Measurements from ENCODE around the gene APOL6.

Gene APOL6, protein sequence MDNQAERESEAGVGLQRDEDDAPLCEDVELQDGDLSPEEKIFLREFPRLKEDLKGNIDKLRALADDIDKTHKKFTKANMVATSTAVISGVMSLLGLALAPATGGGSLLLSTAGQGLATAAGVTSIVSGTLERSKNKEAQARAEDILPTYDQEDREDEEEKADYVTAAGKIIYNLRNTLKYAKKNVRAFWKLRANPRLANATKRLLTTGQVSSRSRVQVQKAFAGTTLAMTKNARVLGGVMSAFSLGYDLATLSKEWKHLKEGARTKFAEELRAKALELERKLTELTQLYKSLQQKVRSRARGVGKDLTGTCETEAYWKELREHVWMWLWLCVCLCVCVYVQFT

DNA sequence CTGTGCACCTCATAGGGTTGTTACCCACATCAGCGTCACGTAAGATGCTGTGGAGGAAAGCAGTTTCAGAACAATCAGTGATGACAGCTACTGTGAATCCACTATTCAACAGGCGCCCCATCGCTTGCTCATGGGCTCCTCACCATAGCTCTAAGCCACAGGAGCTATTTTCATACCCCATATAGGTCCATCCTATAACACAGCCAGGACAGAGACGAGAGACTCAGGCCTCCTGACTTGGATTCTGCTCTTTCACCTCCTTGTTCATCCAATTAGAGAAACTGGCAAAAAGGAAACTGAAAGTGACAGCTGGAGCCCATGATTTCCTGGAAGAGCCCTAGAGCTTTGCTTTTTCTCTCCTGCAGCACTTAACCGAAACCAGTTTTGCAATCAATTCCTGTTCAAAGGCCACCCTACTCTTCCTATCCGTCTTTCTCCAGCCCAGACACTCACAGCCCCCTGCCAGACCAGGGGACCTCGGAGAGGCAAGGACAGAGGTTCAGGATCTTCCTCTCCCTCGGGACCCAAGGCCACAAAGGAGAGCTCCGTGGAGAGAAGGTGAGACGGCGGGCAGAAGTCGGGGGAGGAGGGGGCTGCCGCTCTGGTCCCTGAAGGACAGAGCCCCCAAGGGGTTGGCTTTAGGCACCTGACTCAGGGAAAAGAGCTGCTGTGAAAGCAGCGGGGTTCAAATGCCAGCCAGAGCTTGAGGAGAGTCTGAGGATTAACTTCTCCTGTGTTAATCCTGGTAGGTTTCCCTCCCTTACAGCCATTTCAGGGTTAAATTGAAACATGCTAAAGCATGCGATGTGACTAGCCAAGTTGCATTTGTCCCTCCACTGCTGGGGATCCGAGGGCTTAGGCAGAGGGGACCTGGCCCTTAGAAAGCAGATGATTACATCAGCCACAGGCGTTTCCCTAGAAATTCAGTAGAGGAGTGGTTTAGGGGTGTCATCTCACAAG lies at the start of gene APOL6:
TSS of gene APOL6 (plus strand) at position 381 of the 960 bp plus-strand sequence. CDS start 7,980 bp downstream, outside the sequence.
- DNase-seq, result peak; percentile 60

GRCh38 chr22:35599364-35599763 lies 48.9 kb upstream of the APOL6 start:
- DNase-seq, result no peak

GRCh38 chr22:35600476-35600875 lies 47.8 kb upstream of the APOL6 start:
- DNase-seq, result no peak

DNA sequence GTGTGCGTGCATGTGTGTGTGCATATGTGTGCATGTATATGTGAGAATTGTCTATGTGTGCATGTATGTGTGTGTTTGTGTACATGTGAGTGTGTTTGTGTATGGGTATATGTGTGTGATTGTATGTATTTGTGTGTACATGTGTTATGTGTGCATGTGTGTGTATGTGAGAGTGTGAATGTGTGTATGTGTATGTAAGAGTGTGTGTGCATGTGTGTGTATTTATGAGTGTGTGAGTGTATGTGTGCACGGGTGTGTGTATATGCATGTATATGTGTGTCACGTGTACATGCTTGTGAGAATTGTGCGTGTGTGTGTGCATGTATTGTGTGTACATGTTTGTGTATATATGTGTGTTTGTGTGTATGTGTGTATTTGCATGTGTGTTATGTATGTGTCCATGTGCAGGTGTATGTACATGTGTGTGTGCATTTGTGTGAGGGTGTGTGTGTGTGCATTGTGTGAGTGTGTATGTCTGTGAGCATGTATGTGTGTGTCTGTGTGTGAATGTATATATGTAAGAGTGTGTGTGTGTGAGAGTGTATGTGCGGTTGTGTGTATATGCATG lies 47.1 kb upstream of the APOL6 start:
- no peak for DNase-seq

- DNase-seq, result no peak
These were observed 46.3 kb upstream of the APOL6 start for GRCh38 chr22:35601743-35602615.

DNA sequence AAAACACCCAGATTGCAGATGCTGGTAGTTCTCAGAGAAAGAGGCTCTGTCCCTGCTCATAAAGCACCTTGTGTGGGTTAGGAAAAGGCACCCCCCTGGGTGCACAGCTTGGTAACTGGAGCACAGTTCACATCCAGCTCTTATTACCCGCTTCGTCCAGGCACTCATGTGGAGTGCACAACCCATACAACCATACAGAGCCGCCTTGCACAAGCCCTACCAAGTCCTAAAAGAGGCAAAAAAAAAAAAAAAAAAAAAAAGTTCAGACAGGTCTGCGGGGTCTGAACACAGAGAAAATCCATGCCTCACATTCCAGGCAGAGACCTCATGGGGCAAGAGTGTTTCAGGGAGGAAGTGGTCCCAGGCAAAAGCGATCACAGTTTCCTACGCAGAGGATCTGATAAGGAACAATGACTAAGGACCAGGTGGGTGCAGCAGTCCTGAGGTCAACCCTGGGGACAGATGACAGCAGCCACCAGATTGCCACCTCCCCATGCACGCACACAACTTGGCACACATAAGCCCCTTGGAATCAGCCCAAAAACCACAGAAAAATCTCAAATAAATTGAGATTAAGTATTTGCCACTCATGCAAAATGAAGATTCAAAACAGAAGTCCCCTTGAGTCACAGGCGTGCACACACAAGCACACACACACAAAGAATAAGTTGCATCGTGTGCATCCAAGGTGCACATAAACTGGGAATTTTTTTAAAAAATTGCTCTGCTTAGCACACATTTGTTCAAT lies 43.5 kb upstream of the APOL6 start:
- DNase-seq, result no peak

GRCh38 chr22:35605369-35605680 lies 42.9 kb upstream of the APOL6 start:
- DNase-seq, result no peak

DNA sequence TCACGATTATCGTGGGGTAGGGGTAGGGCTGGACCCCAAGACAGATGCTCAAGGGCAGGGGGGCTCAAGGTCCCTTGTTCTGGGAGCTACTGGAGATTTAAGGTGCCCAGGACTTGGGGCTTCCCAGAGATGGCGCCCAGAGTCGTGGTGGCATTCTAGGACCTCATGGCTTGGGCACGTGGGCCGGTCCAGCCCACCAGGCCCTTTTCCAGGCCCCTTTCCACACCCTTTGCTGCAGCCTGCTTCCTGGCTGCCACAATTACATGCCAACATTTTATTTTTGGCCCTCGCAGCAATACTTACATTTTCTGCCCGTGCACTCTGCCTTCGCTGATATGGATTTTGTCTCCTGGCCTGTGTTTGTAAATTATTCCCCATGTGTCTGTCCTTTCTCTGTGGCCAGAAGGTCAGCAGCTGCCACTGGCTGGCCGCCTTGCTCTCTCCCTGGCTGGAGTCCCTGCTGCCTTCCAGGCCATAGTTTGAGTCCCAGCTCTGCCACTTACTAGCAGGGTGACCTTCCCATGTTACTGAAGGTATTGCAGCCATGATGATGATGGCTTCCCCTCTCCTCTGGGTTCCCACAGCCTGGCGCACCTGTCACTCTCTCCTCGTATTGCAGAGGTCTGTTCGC lies 42.3 kb upstream of the APOL6 start:
- DNase-seq, result no peak

GRCh38 chr22:35606916-35607315 lies 41.3 kb upstream of the APOL6 start:
- DNase-seq, result no peak

DNA sequence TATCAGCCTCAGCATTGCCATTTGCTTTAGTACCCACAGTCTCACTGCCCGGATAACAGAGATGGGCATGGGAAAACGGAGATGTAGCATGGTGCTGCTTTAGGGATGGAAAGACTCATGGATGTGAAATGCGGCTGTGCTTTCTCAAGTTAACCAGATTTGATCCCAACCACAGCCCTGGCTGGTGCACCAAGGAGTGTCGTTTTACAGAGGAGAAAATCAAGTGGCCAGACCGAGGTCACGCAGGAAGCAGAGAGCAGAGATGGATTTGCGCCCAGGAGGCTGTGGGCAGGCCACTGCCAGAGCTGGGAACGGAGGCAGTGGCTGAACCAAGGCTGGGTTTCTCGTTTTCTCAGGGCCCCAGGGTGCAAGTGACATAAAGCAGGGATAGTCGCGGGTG lies 40.2 kb upstream of the APOL6 start:
- DNase-seq, result no peak

DNA sequence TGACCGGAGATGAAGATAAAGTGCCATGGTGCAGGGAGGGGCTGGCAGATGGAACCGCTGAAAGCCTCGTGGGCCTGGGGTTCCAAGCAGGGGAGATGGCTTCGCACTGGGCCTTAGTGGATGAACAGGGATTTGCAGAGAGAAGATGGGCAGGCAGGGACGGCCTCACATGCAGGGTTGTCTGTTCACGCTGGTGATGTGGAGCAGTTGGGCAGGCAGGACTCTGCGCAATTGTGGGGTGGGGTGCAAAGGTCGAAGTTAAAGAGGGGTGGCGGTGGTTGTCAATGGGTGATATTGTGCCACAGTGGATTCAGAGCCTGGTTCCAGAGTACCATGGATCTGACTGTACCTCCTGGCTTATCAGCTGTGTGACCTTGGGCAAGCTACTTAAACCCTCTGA lies 39.0 kb upstream of the APOL6 start:
- DNase-seq, result no peak

- no peak for DNase-seq
These were observed 38.5 kb upstream of the APOL6 start for GRCh38 chr22:35609761-35610160.

GRCh38 chr22:35610741-35611140 lies 37.5 kb upstream of the APOL6 start:
- DNase-seq, result no peak

- no peak for DNase-seq
These were observed 36.9 kb upstream of the APOL6 start for GRCh38 chr22:35611200-35611890.

DNA sequence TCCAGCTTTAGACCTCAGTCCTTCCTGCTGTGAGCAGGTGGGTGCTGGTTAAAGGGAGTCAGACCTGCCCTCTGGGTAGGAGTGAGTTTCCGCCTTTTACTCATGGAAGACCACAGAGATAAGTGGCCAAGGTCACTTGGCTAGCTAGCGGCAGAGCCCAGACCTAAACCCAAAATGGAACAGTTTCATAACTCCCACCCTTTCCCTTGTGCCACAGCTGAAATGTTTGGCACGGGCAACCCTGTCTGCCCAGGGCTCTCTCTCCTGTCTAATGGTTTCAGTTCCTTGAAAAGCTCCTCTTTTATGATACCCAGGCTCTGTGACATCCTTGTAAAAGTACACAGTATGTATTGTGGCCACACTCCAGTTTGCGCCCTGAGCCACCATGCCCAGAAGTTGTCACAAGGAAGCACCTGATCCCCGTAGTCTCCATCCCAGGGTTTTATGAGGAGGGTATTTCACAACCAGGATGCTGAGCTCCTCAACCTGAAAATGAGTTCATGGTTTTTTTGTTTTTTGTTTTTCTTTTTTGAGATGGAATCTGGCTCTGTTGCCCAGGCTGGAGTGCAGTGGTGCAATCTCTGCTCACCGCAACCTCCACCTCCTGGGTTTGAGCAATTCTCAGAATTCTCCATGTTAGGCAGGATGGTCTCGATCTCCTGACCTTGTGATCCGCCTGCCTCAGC lies 36.2 kb upstream of the APOL6 start:
- no peak for DNase-seq

- no peak for DNase-seq
These were observed 35.3 kb upstream of the APOL6 start for GRCh38 chr22:35612903-35613302.

DNA sequence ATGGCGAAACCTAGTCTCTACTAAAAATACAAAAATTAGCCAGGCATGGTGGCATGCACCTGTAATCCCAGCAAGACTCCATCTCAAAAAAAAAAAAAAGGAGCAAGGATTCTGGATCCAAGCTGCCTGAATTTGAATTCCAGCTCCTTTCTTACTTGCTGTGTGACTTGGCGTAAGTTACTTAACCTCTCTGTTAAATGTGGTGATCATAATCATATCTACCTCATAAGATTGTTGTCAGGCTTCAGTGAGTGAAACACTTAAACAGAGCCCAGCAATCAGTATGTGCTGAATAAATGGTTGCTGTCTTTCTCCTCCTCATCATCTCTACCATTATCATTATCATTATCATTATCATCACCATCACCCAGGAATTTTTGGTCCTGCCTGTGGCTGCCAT lies 33.8 kb upstream of the APOL6 start:
- DNase-seq, result no peak

DNA sequence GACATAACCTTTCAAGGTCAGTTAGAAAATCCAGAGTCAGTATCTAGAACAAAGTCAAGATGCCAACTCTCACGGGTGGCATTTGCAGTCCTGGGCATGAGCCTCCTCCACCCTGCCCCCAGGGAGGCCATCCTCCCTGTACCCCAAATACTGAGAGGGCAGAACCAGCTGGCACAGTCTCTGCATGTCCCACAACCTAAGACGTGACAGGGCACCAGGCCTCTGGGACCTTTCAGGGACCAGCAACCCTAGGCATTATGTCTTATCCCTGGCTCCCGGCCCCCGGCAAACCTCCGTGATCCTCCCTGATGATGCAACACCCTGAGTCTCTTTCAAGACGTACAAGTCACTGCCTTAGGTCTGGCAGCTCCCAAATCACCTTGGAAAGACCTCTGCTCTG lies 33.1 kb upstream of the APOL6 start:
- no peak for DNase-seq

DNA sequence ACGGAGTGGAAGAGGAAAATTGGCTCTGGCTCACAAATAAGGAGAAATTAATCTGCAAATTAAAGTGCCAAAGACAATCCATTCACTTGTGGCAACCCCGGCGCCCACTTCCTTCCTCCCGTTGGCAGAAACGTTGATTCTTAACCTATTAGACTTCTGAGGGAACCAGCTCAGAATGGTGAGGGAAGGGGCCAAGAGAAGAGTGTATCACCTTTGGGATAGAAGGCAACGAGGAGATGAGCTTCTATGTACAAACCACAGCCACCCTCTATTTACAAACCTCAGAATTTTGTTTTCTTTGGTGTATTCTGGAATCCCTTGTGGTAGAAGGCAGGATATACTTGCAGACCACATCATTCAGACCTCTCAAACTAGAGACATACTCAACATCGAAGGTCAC lies 32.2 kb upstream of the APOL6 start:
- no peak for DNase-seq

GRCh38 chr22:35617137-35617755 lies 31.0 kb upstream of the APOL6 start, which contains the start of gene MB:
MB (minus strand) TSS chr22:35617329; CDS start chr22:35617257, 72 bp downstream.
- DNase-seq, result no peak

Data from CD4-positive, alpha-beta T cell treated with Interleukin-6 for 4 hours (primary cell).